Stimulated activated CD4-positive, alpha-beta T cell treated with anti-CD3 and anti-CD28 coated beads, Interleukin-4, amount 100 ng/mL, for 24 hours (primary cell): ENCODE measurements around the gene P2RX1.

ENCODE experiments used
- DNase-seq: peaks from one replicate; pipeline ENCODE4 v3.0.0-alpha.2; 2020

Gene P2RX1

DNA sequence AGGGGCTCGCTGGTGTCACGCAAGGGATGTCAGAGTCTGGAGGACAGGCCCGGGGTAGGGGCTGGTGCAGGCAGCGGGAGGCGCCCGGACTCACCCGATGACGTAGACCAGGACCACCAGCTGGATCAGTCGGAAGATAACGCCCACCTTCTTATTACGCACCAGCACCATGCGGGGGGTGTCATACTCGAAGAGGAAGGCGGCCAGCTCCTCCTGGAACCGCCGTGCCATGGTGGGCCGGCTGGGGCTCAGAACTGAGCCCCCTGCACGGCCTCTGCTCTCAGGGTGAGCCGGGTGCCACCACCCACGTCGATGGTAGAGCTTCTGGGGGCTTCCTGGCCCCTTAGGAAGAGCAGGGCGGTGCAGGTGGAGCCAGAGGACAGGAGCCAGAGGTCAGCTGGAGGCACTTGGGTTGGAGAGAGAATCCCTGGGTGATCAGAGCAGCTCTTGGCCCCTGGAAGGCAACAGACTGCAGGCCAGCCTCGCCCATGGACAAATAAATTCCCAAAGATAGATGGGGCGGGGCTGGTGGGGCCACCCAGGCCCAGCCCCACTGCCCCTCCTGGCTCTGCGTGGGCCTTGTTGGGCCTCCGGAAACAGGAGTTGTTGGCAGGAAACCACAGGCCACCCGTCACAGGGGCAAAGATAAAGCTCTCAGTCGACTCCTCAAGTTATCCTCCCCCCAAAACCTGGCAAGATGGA lies at the start of gene P2RX1:
P2RX1 (minus strand) TSS at position 471 of the 702 bp plus-strand sequence; CDS start at position 231, 240 bp downstream.
- peak; percentile 28 for DNase-seq

DNA sequence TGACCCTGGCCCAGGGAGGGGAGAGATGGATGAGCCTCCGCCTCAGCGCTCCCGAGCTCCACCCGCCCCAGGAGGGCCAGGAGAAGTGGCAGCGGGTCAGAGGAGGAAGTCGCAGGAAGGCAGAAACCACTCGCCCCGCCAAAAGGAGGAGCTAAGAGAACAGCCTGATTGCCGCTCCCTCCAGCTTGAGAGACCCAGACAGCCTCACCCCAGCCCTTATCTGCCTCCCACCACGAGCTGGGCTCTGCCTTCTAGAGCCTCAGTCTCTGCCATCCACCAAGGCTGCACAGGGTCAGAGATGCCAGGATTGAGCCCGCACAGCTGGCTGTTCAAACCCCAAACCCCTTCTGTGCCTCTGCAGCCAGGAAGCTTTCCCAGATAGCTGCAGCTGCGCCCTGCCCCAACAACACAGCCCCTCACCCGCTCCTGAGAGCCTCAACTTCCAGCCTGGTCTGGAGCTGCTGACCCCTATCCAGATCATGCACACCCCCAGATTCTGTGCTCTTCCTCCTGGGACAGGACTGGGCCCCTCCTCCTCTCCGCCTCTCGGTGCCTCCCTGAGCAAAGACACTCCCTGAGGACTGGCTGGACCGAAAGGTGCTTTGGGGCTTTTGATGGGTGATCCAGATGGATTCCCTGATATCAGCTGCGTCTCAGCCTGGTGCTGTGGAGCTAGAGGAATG lies 49.0 kb upstream of the P2RX1 start:
- peak; percentile 71 for DNase-seq

DNA sequence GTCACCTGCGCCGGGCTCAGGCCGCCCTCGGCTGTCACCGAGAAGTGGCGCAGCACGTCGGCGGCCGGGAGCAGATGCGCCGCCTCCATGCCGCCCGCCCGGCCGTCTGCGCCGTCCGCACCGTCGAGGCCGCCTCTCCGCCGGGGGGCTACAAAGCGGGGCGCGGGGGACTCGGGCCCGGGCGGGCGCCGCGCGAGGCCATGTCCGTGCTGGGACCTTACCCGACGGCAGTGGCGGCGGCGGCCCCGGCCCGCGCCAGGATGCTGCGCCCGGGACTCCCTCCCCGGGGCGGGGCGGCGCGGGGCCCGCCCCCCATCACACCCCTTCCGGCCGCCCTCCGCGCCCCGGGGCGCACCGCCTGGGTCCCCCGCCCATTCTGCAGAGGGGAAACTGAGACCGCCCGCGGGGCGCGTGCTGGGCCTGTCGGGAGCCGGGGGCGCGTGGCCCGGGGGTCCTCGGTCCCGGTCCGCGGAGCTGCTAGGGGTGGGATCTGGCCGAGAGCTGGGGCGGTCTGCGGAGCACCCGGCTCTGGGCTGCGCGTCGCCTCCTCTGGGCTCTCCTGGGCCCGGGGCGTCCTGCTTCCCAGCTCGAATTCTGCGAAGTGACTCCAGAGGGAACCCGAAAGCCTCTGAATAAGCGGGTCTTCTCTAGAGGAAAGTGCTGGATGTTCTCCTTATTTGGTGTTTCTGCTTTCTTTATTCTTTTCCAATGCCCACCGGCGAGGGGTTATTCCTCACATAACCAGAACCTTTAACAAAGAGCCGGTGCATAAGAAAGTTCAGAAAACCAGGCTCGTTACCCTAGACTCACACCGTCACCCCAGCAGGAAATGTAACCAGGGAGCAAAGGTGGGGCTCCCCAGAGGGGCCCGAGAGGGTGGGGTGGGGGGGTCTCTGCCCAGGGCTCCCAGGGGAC lies 48.2 kb upstream of the P2RX1 start, which contains the start of gene ATP2A3:
ATP2A3 (minus strand) TSS at position 235 of the 915 bp plus-strand sequence; CDS start at position 89, 146 bp downstream.
- DNase-seq: peak; percentile 64

DNA sequence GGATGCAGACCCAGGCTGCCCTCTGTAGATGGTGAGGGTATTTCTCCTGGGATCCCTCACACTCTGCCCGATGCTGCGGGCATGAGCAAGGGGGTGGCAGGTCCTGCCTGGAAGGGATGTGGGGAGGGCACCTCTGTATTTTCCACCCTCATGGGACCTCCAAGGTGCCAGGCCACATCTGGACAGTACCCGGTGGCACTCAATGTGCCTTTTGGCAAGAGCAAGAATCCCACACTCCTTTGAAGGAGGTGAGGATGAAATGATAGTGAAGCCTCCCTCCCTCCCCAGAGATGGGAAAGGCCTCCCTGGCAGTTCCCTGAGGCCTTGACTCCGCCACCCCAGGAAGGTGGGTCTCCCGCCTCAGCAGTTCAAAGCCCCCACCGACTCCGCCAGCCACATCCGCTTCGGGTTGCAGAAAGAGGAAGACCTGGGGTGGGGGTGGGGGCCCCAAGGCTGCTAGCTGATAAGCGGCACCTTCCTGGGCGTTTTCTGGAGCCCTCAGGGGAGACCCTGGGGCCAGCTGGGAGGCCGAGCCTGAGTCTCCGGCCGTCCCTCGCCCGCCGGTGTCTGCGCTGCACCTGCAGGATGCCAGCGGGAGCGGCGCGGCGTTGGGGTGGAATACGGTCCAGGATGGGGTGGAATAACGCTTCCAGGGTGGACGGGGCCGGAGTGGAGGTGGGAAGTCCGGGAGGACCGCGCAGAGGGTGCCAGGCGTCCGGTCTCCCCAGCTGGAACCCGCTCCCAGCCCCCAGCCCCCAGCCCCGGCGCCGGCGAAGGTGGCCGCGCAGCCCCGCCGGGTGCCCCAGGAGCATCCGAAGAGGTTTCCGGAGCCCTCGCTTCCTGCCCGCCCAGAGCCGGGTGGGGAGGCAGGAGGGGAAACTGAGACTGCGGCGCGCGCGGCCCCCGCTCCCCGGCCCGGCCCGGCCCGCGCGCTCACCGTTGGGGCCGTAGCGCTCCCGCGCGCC lies 47.3 kb upstream of the P2RX1 start:
- DNase-seq: peak; percentile 51

DNA sequence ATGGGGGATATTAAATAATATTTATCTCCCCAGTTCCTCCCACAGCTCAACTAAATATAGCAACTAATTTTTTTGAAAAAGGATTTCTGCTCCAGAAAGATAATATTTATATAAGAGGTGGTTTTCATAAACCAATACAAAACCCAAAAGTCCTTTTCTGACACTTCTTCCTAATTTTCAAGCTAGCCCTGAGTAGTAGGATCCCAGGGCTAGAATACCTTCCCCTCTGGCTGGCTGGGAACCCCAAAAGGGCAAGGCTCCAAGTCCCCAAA lies 46.6 kb upstream of the P2RX1 start:
- DNase-seq: no peak

- DNase-seq: no peak
Observed at GRCh38 chr17:3962217-3962964, 46.1 kb upstream of the P2RX1 start.

DNA sequence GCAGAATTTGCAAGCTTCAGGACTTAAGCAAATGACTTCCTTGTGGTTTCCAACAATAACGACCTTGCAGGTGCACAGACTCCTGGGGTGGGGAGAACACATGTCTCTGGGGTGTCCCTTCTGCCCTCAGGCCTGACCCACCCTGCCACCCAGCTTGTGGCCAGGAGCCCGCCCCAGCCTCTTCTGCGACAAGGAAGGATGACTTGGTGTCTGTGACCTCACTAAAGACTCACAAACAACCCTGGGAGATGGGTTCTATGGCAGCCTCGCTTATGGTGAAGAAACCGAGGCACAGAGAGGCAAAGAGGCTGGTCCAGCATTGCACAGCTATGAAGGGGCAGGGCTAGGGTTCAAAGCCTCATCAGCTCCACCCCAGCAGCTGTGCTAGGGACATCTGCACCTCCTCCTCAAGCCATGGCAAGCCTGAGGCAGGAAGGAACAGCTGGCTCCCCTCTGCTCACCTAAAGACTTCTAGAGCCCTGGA lies 45.3 kb upstream of the P2RX1 start:
- DNase-seq: peak; percentile 15

- DNase-seq: no peak
Observed at GRCh38 chr17:3960764-3961163, 44.5 kb upstream of the P2RX1 start.

- no peak for DNase-seq
Observed at GRCh38 chr17:3959921-3960601, 43.8 kb upstream of the P2RX1 start.

- DNase-seq: no peak
Observed at GRCh38 chr17:3959295-3959899, 43.1 kb upstream of the P2RX1 start.

DNA sequence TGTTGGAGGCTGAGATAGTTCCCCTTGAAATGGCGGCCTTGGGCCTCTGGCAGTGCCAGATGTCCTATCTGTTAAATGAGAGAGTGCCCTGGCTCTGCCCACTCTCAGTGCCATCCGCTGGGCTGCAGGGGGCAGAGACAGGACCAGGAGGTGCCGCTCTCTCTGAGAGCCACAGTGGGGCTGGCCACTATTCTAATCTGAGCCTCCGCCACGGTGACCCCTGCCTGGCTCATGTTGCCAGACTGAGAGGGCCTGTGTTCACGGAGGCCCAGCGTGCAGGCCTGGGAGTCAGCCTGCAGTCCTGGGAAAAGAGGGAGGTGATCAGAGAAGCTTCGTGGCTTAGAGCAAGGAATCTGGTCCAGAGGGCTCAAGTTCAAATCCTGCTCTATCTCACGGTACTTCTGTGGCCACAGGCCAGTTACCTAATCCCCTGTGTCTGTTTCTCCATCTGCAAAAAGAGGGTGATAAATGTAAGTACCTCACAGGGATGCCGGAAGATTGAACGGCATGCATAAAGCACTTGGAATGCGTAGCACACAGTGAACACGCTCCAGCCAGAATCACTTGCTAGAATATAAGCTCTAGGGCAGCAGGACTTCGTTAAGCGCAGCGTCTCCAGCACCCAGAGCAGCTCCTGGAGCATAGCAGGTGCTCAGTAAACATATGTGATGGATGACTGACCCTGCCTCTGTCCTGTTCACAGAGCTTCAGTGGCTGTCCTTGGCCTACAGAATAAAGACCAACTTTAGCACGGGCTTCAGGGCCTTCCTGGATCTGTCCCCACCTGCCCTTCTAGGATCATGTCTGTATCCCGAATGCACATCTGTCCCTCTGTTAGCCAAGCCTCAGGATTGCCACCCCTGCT lies 41.7 kb upstream of the P2RX1 start:
- DNase-seq: no peak

GRCh38 chr17:3956983-3957382 lies 40.7 kb upstream of the P2RX1 start:
- DNase-seq: no peak

DNA sequence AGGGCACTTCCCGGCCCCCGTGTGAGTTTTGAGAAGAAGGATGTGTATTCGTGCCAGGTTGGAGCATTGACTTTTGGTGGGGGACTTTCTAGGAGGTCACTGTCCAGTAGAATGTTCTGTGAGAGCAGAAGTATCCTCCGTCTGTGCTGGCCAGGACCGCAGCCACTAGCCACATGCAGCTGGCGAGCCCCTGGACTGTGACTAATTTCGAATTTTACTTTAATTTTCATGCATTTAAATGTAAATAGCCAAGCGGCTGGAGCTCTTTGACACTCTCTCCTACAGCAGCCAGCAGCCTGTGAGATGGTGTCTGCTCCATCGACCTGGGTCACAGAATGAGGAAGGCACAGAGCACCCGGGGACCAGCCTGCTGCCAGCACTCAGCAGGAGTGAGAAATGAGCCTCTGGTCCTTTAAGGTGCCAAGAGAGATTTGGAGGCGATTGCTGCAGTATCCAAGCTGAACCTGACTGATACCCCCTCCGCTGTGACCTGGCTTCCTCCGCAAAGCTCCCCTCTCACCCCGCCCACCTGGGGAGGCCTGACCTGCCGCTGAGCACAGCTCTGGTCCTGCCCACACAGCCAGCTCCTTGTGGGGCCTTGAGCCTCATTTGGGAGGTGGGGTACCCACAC lies 40.2 kb upstream of the P2RX1 start:
- DNase-seq: no peak

- DNase-seq: no peak
Observed at GRCh38 chr17:3955673-3955988, 39.4 kb upstream of the P2RX1 start.

DNA sequence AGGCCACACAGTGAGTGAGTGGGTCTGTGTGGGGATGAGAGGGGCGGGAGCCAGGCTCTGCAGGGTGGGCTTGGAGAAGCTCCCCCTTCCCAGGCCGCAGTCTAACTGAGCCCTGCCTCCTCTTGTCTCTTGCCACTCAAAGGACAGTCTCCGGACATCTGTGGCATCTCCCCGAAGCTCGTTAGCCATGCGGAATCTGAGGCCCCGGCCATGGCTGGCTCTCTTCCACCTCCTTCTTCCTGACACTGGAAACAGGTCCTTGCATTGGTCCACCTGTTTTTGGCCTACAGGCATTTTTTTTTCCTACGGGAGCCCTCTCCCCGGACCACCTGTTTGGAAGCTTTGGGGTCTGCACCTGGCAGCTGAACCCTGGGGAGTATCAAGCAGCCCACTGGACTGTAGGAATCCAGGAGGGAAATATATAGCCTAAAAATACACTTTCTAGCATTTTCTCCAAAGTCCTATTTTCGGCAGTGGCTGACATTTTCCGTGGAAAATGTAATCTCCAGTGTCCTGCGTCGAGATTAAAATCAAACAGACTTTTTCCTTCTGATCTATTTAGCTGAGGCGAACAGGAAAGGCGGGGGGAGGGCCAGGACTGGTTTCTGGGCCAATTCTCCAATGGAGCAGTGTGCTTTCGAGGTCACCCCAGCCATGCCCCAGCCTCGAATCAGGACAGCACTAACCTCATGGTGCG lies 38.9 kb upstream of the P2RX1 start:
- no peak for DNase-seq

- no peak for DNase-seq
Observed at GRCh38 chr17:3954086-3954485, 37.8 kb upstream of the P2RX1 start.

- no peak for DNase-seq
Observed at GRCh38 chr17:3953542-3953941, 37.3 kb upstream of the P2RX1 start.

- no peak for DNase-seq
Observed at GRCh38 chr17:3952186-3952585, 35.9 kb upstream of the P2RX1 start.
